ENCODE measurements around the gene DNAH8. TPM values are rescaled to one million over a fixed set of nuclear protein-coding genes. Genes with fewer than 3 reads are reported as not detected.

Gene DNAH8
- total and polyA plus RNA-seq, 10 donors: 0.20 to 15.6 (median 5.2) TPM

DNA sequence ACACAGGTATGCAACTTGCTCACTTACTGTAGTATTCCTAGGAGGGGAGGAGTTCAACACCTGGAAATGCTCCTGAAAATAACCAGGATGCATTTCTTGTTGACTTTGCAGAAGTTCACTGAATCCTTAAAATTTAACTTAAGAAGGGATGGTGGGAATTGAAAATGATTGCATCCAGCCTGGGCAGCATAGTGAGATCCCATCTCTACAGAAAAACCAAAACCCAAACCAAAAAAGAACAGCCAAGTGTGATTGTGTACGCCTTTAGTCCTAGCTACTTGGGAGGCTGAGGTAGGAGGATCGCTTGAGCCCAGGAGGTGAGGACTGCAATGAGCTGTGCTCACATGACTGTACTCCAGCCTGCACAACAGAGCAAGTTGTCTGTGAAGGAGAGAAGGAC lies 1.7 kb downstream of the DNAH8 start:
- 92 to 100% (median 97%) methylated on average over 2 of the region's 2 CpGs for whole genome bisulfite sequencing, 5 donors
- intact Hi-C loops (cut with DNase I; ENCODE audit: low total_unique reads): no loop called here

DNA sequence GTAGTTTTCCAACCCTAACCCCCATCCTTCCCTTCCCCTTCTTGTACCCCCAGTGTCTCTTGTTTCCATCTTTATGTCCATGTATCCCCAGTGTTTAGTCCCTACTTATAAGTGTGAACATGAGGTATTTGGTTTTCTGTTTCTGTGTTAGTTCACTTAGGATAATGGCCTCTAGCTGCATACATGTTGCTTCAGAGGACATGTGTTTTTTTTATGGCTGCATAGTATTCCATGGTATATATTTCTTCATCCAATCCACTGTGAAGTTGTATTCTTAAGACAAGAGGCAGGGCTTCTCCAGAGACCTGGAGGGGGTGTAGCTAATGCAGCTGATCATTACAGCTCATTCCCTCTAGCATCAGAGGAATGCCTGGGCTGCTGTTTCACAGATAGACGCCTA lies 4.2 kb downstream of the DNAH8 start:
- TF ChIP-seq, protein P1, sequence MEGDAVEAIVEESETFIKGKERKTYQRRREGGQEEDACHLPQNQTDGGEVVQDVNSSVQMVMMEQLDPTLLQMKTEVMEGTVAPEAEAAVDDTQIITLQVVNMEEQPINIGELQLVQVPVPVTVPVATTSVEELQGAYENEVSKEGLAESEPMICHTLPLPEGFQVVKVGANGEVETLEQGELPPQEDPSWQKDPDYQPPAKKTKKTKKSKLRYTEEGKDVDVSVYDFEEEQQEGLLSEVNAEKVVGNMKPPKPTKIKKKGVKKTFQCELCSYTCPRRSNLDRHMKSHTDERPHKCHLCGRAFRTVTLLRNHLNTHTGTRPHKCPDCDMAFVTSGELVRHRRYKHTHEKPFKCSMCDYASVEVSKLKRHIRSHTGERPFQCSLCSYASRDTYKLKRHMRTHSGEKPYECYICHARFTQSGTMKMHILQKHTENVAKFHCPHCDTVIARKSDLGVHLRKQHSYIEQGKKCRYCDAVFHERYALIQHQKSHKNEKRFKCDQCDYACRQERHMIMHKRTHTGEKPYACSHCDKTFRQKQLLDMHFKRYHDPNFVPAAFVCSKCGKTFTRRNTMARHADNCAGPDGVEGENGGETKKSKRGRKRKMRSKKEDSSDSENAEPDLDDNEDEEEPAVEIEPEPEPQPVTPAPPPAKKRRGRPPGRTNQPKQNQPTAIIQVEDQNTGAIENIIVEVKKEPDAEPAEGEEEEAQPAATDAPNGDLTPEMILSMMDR (IDR thresholded peaks at IDR 0.05 in 8 of 11, conservative IDR thresholded peaks at IDR 0.05 in 3 of 11): no peak
- TF ChIP-seq POLR2AphosphoS5 (IDR thresholded peaks at IDR 0.05): no peak
- TF ChIP-seq POLR2A (IDR thresholded peaks at IDR 0.05): no peak
- Histone ChIP-seq H3K36me3 (no peaks in the 10 kb centered on the region), H3K9me3 (peaks cover 0 to 12% (median 0%) of the 10 kb centered on the region in 8 donors), H3K27me3 (replicated peaks in 1 of 7) (peaks cover 0 to 54% (median 32%) of the 10 kb centered on the region in 7 donors), H3K4me3 (no peak overlapping the region), H3K27ac (no peak overlapping the region), H3K4me1 (peaks cover 0 to 13% (median 11%) of the 10 kb centered on the region in 6 donors)
- DNase-seq: no peak
- intact Hi-C loops (cut with DNase I; ENCODE audit: low total_unique reads): no loop called here
- 76 to 96% (median 90%) methylated on average over 1 of the region's 1 CpG for WGBS, 5 donors

More for the DNA sequence above, 1.7 kb downstream of the DNAH8 start:
- TF ChIP-seq, protein P1 (IDR thresholded peaks at IDR 0.05 in 8 of 11, conservative IDR thresholded peaks at IDR 0.05 in 3 of 11): no peak
- TF ChIP-seq POLR2A (IDR thresholded peaks at IDR 0.05) (no peak), POLR2AphosphoS5 (IDR thresholded peaks at IDR 0.05) (no peak)
- Histone ChIP-seq H3K4me1 (peaks cover 0 to 22% (median 18%) of the 10 kb centered on the region in 6 donors), H3K27ac (no peak overlapping the region), H3K4me3 (no peak overlapping the region), H3K9me3 (peaks cover 0 to 12% (median 0%) of the 10 kb centered on the region in 8 donors), H3K36me3 (no peaks in the 10 kb centered on the region), H3K27me3 (replicated peaks in 1 of 7) (peaks cover 0 to 62% (median 38%) of the 10 kb centered on the region in 7 donors)
- no peak for DNase-seq

DNA sequence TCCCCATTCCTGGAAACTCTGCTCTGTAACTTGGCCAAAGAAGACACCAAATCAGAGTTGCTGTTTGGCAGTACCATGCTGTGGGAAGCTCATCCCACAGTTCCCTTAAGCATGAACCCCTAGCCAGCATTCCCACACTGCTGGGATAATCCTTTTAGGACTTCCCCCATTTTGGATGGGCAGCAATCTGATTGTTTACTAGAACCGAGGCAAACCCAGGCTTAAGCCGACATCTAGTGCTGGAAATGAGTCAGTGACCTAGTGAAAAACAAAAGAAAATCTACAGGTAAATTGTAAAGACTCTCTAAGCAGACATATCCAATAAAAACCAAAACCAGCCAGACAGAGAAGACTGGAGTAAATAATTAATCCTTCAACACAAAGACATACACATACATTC lies 5.2 kb downstream of the DNAH8 start:
- Histone ChIP-seq H3K4me1 (peaks cover 0 to 3% (median 2%) of the 10 kb centered on the region in 6 donors), H3K9me3 (peaks cover 0 to 12% (median 0%) of the 10 kb centered on the region in 8 donors), H3K4me3 (no peak overlapping the region), H3K27me3 (replicated peaks in 1 of 7) (peaks cover 0 to 44% (median 23%) of the 10 kb centered on the region in 7 donors), H3K36me3 (no peaks in the 10 kb centered on the region), H3K27ac (no peak overlapping the region)
- intact Hi-C loops (cut with DNase I; ENCODE audit: low total_unique reads): no loop called here
- 14 to 50% (median 20%) methylated on average over 2 of the region's 2 CpGs for WGBS, 5 donors
- TF ChIP-seq POLR2AphosphoS5 (IDR thresholded peaks at IDR 0.05) (no peak), POLR2A (IDR thresholded peaks at IDR 0.05) (no peak)
- TF ChIP-seq, protein P1 (IDR thresholded peaks at IDR 0.05 in 8 of 11, conservative IDR thresholded peaks at IDR 0.05 in 3 of 11): no peak
- no peak for DNase-seq

DNA sequence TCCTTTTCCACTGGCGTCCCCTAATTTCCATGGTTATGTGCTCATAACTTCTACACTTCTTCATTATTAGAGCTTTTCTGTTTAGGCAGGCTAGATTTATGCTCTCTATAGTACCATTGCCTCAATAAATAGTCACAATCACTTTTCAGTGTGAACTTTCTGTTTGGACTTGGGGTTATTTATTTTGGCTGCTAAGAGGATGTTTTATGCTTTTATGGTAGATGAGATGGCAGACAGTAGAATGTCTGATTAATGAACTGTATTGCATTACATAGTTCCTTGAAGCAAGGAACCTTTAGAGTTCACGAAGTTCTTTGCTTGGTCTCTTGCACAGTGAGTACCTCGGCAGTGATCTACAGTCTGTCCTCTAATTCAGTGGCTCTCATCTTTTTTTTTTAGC lies 6.9 kb downstream of the DNAH8 start:
- no peaks in the 10 kb centered on the region for H3K36me3 ChIP-seq
- 86 to 92% (median 88%) methylated on average over 3 of the region's 3 CpGs for WGBS, 5 donors
- TF ChIP-seq POLR2A (IDR thresholded peaks at IDR 0.05) (no peak), POLR2AphosphoS5 (IDR thresholded peaks at IDR 0.05) (no peak)
- TF ChIP-seq, protein P1 (IDR thresholded peaks at IDR 0.05 in 8 of 11, conservative IDR thresholded peaks at IDR 0.05 in 3 of 11): no peak
- peaks cover 0 to 12% (median 0%) of the 10 kb centered on the region in 8 donors for H3K9me3 ChIP-seq
- no peak for DNase-seq
- H3K4me1 ChIP-seq: no peaks in the 10 kb centered on the region
- intact Hi-C loops (cut with DNase I; ENCODE audit: low total_unique reads): no loop called here
- no peak overlapping the region for H3K27ac ChIP-seq
- H3K4me3 ChIP-seq: no peak overlapping the region
- H3K27me3 ChIP-seq (replicated peaks in 1 of 7): peaks cover 0 to 27% (median 7%) of the 10 kb centered on the region in 7 donors

Measured in spleen (tissue), 11 donors.